ENCODE measurements around the gene MAPK11. TPM values are rescaled to one million over a fixed set of nuclear protein-coding genes. Genes with fewer than 3 reads are reported as not detected.

MAPK11 gene
- total RNA-seq, 1 donor from 2014 or later, result 11.9 TPM

DNA sequence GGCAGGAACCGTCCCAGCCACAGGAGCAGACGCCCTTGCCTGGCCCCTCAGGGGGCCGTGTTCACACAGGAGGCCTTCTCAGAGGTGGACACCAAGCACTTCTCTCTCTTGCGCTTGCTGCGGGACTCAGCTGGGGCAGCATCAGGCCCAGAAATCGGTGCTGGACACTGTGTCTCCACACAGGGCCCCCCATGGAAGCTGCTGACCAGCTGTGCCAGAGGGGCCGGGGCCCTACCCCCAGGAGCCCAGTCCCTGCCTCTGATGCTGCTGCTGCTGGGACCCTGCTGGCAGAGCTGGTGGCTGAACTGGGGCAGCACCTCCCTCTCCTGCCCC, 33.3 kb upstream of the MAPK11 start:
- TF ChIP-seq, protein P1, sequence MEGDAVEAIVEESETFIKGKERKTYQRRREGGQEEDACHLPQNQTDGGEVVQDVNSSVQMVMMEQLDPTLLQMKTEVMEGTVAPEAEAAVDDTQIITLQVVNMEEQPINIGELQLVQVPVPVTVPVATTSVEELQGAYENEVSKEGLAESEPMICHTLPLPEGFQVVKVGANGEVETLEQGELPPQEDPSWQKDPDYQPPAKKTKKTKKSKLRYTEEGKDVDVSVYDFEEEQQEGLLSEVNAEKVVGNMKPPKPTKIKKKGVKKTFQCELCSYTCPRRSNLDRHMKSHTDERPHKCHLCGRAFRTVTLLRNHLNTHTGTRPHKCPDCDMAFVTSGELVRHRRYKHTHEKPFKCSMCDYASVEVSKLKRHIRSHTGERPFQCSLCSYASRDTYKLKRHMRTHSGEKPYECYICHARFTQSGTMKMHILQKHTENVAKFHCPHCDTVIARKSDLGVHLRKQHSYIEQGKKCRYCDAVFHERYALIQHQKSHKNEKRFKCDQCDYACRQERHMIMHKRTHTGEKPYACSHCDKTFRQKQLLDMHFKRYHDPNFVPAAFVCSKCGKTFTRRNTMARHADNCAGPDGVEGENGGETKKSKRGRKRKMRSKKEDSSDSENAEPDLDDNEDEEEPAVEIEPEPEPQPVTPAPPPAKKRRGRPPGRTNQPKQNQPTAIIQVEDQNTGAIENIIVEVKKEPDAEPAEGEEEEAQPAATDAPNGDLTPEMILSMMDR (IDR thresholded peaks at IDR 0.05; ENCODE audit: insufficient read depth, low read length, poor library complexity, severe bottlenecking), result no peak
- peaks cover 1% of the 10 kb centered on the region for H3K36me3 ChIP-seq (ENCODE audit: control insufficient read depth, insufficient read depth, low read length)
- H3K4me3 ChIP-seq (ENCODE audit: low read depth, low read length), result no peak overlapping the region
- no peaks in the 10 kb centered on the region for H3K27me3 ChIP-seq (ENCODE audit: control insufficient read depth, insufficient read depth, low read length)
- DNase-seq (ENCODE audit: low read depth), result no peak

DNA sequence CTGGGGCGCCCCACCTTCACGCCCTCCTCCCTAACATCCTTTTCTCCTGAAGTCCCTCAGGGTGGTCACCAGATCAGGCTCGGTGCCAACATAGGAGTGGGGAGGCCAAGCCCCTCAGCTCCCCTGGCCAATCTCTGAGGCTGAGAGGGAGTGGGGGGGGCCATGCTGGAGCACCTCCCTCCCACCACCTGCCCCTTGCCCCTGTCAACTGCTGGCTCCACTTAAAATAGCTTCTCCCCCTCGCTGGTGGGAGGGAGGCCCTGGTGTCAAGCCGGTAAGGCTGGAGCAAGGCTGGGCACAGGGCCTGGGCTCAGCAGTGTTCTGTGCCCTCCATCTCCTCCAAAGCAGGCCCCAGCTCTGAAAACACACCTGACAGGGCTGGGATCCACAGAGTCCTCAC, 32.4 kb upstream of the MAPK11 start:
- Histone ChIP-seq H3K36me3 (ENCODE audit: control insufficient read depth, insufficient read depth, low read length) (peaks cover 1% of the 10 kb centered on the region), H3K27me3 (ENCODE audit: control insufficient read depth, insufficient read depth, low read length) (no peaks in the 10 kb centered on the region), H3K4me3 (ENCODE audit: low read depth, low read length) (no peak overlapping the region)
- no peak for DNase-seq (ENCODE audit: low read depth)
- TF ChIP-seq, protein P1 (IDR thresholded peaks at IDR 0.05; ENCODE audit: insufficient read depth, low read length, poor library complexity, severe bottlenecking), result no peak

DNA sequence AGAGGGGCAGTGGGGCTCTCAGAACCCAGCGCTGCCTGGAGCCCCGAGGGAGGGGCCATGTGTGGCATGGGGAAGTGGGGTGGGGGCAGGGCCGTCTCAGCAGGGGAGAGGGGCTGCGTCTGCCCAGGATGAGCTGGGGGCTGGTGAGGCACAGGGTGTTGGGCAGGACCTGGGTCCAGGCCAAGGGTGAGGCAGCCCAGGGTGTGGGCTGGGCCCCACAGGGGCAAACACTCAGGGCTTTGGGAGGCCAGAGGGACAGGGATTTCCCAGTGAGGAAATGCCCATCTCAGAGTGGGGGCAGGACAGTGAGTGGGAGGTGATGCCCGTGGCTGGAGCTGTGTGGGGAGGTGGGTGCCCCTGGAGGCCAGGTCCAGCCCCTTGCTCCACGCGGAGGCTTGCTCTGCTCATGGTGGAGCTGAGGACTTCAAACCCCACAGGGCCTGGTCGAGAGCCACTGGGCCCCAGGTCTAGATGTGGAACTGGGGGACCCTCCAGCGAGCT, 31.9 kb upstream of the MAPK11 start:
- DNase-seq (ENCODE audit: low read depth), result no peak
- TF ChIP-seq, protein P1 (IDR thresholded peaks at IDR 0.05; ENCODE audit: insufficient read depth, low read length, poor library complexity, severe bottlenecking), result no peak
- Histone ChIP-seq H3K27me3 (ENCODE audit: control insufficient read depth, insufficient read depth, low read length) (no peaks in the 10 kb centered on the region), H3K4me3 (ENCODE audit: low read depth, low read length) (no peak overlapping the region), H3K36me3 (ENCODE audit: control insufficient read depth, insufficient read depth, low read length) (peaks cover 1% of the 10 kb centered on the region)

DNA sequence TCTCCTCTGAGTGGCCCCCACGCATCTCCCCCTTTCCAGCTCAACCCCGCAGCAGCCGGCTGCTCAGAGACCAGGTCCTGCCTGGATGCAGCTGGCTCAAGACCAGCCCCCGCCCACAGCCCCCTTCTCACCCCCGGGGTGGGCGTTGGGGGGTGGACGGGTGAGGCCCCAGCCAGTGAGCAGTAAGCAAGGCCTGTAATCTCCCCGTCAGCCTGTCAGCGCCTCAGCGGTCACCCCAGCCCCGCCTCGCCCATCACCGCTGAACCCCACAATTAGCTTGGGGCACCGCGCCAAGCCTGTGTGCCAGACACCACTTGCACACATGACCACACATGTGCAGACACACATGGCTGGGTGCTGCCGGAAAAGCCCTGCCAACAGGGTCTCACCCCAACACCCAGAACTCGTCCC, 31.4 kb upstream of the MAPK11 start:
- no peak overlapping the region for H3K4me3 ChIP-seq (ENCODE audit: low read depth, low read length)
- no peaks in the 10 kb centered on the region for H3K27me3 ChIP-seq (ENCODE audit: control insufficient read depth, insufficient read depth, low read length)
- H3K36me3 ChIP-seq (ENCODE audit: control insufficient read depth, insufficient read depth, low read length), result peaks cover 1% of the 10 kb centered on the region
- DNase-seq (ENCODE audit: low read depth), result no peak
- TF ChIP-seq, protein P1 (IDR thresholded peaks at IDR 0.05; ENCODE audit: insufficient read depth, low read length, poor library complexity, severe bottlenecking), result no peak

DNA sequence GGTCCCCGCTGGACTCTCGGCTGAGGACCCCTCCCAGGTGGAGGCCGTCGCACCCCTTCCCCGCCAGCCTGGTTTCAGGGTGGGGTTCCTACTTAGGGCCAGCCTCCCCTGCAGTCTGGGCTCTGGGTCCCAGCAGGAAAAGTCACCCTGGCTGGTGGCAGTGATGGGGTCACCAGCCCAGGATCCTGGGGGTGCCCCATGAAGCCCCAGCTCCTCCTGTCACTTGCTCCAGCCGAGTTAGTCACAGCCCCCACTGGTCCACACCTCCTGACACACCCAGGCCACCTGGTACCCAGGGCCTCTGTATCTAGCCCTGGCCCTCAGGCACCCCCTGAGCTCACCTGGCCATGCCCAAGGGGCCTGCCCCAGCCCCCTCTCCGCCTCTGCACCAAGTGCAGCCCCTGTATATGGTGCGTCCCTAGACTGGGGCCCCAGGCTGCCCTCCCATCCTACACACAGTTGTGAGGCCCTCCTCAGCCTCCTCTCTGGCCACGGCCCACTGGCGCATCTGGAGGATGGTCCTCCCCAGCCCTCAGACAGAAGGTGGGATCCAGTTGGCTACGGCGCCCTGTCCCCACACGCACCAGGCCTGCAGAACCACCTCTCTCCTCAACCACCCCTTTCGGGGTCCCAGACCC, 30.6 kb upstream of the MAPK11 start:
- TF ChIP-seq, protein P1 (IDR thresholded peaks at IDR 0.05; ENCODE audit: insufficient read depth, low read length, poor library complexity, severe bottlenecking), result no peak
- peaks cover 1% of the 10 kb centered on the region for H3K36me3 ChIP-seq (ENCODE audit: control insufficient read depth, insufficient read depth, low read length)
- H3K4me3 ChIP-seq (ENCODE audit: low read depth, low read length), result no peak overlapping the region
- H3K27me3 ChIP-seq (ENCODE audit: control insufficient read depth, insufficient read depth, low read length), result no peaks in the 10 kb centered on the region
- no peak for DNase-seq (ENCODE audit: low read depth)
